Forelimb muscle (tissue), 1 donor: ENCODE data around the gene AP4B1. TPM values are rescaled to one million over a fixed set of nuclear protein-coding genes. Genes with fewer than 3 reads are reported as not detected.
"Not testable (repeated sequence)": the region's sequence is repeated elsewhere in the genome, so short reads cannot be mapped to it uniquely, and the experiment has no call there.

Experiments
- DNase-seq: peaks from one replicate; pipeline ENCODE4 v3.0.0-alpha.2; 2013; ENCODE audit warnings: low read depth
- polyA plus RNA-seq: library from polyadenylated mRNA; unstranded; fragments of 120-200 nt; gene quantifications from one replicate; pipeline ENCODE4 v1.2.1, GENCODE V29; 2013; ENCODE audit not compliant: insufficient read length

Gene AP4B1
- polyA plus RNA-seq, 1 donor: 28.7 TPM

- DNase-seq: no peak
Measured at GRCh38 chr1:113858418-113858817, 46.2 kb downstream of the AP4B1 start.

GRCh38 chr1:113857776-113858175 lies 46.8 kb downstream of the AP4B1 start:
- DNase-seq: no peak

GRCh38 chr1:113856401-113856790 lies 48.2 kb downstream of the AP4B1 start:
- DNase-seq: no peak

- no peak for DNase-seq
Measured at GRCh38 chr1:113855630-113856400, 48.8 kb downstream of the AP4B1 start.

GRCh38 chr1:113854234-113854633 lies 50.4 kb downstream of the AP4B1 start:
- DNase-seq: no peak

- DNase-seq: not testable (repeated sequence)
Measured at GRCh38 chr1:113852694-113853093, 51.9 kb downstream of the AP4B1 start.

GRCh38 chr1:113850127-113850796 lies 54.3 kb downstream of the AP4B1 start:
- DNase-seq: no peak

GRCh38 chr1:113849072-113849471 lies 55.5 kb downstream of the AP4B1 start:
- DNase-seq: no peak

GRCh38 chr1:113846391-113847035 lies 58.1 kb downstream of the AP4B1 start:
- DNase-seq: no peak

Other genes starting within 250 kb of the AP4B1 start
- 13.8 TPM for gene PHTF1, start 145.3 kb downstream of the AP4B1 start, polyA plus RNA-seq
- 12.9 TPM for gene RSBN1, start 92.3 kb downstream of the AP4B1 start, polyA plus RNA-seq
- 0.46 TPM for gene PTPN22, start 33.1 kb downstream of the AP4B1 start, polyA plus RNA-seq
- 0.59 TPM for gene BCL2L15, start 17.2 kb downstream of the AP4B1 start, polyA plus RNA-seq
- gene DCLRE1B, start 527 bp upstream of the AP4B1 start, polyA plus RNA-seq: 5.6 TPM
- gene HIPK1, start 24.5 kb upstream of the AP4B1 start, polyA plus RNA-seq: 28.4 TPM
- gene OLFML3, start 74.7 kb upstream of the AP4B1 start, polyA plus RNA-seq: 149 TPM
- 1.7 TPM for gene SYT6, start 249.1 kb upstream of the AP4B1 start, polyA plus RNA-seq